Small intestine (tissue), 7 donors: ENCODE results near the gene LRRTM1. TPM values are rescaled to one million over a fixed set of nuclear protein-coding genes. Genes with fewer than 3 reads are reported as not detected.

Source experiments
- DNase-seq, 2 donors: peaks; one replicate each; pipeline versions ENCODE4 v3.0.0 to v3.0.0-alpha.2; 2013
- FAIRE-seq: peaks from 2 replicates; lab custom pipeline; 2012; peaks lifted over from hg19 to GRCh38; lab: Jason Lieb, UNC
- H3K27ac ChIP-seq, 3 donors: one replicate each; pipeline ENCODE4 v1.5.1; 2013; ENCODE audit warnings: low read length in 2 of 3, mild to moderate bottlenecking in 2 of 3, control low read depth in 1 of 3, inconsistent platforms in 1 of 3, low read depth in 1 of 3, moderate library complexity in 1 of 3
- H3K27me3 ChIP-seq, 3 donors: one replicate each; pipeline ENCODE4 v1.6.1; 2013; ENCODE audit warnings: low read length in 3 of 3, inconsistent platforms in 1 of 3; ENCODE audit not compliant: control insufficient read depth in 3 of 3, insufficient read depth in 3 of 3
- H3K36me3 ChIP-seq, 3 donors: one replicate each; pipeline ENCODE4 v1.6.1; 2013; ENCODE audit warnings: low read length in 3 of 3, inconsistent platforms in 1 of 3, low read depth in 1 of 3, mild to moderate bottlenecking in 1 of 3, moderate library complexity in 1 of 3; ENCODE audit not compliant: control insufficient read depth in 3 of 3, insufficient read depth in 2 of 3
- H3K4me1 ChIP-seq, 3 donors: one replicate each; pipeline ENCODE4 v1.6.1; 2013; ENCODE audit warnings: low read length in 2 of 3, inconsistent platforms in 1 of 3, low read depth in 1 of 3, mild to moderate bottlenecking in 1 of 3, moderate library complexity in 1 of 3; ENCODE audit not compliant: control insufficient read depth in 3 of 3, insufficient read depth in 2 of 3
- H3K4me3 ChIP-seq, 3 donors: one replicate each; pipeline ENCODE4 v1.5.1; 2013; ENCODE audit warnings: low read length in 3 of 3, control low read depth in 1 of 3, inconsistent platforms in 1 of 3, low read depth in 1 of 3, mild to moderate bottlenecking in 1 of 3, moderate library complexity in 1 of 3
- H3K9me3 ChIP-seq, 2 donors: one replicate each; pipeline ENCODE4 v1.6.1; 2013; ENCODE audit warnings: low read depth in 1 of 2, low read length in 1 of 2; ENCODE audit not compliant: control insufficient read depth in 2 of 2, insufficient read depth in 1 of 2
- WGBS, 3 donors: extraction: QIAGEN DNeasy Blood & Tissue Kit; methylation state at CpG; one replicate each; pipeline ENCODE4 v1.1.7; 2013; 5-methylcytosine and 5-hydroxymethylcytosine counted together
- polyA plus RNA-seq, 4 donors: library from polyadenylated mRNA; stranded (reverse) in 3 of 4; unstranded in 1 of 4; fragments of 200-250 nt in 3 of 4; fragments of 120-200 nt in 1 of 4; gene quantifications; one replicate each; pipeline versions ENCODE4 v1.2.1 to v1.2.3, GENCODE V29; 2013
- donor health status: healthy with polysubstance abuse.
- donor health status: control.
- donor health status: control.
- donor health status: Bipolar disorder and iron deficiency.
- donor health status: healthy.

Gene LRRTM1
- polyA plus RNA-seq, 4 donors, result 1.1 to 1.4 TPM; not detected in 2

DNA sequence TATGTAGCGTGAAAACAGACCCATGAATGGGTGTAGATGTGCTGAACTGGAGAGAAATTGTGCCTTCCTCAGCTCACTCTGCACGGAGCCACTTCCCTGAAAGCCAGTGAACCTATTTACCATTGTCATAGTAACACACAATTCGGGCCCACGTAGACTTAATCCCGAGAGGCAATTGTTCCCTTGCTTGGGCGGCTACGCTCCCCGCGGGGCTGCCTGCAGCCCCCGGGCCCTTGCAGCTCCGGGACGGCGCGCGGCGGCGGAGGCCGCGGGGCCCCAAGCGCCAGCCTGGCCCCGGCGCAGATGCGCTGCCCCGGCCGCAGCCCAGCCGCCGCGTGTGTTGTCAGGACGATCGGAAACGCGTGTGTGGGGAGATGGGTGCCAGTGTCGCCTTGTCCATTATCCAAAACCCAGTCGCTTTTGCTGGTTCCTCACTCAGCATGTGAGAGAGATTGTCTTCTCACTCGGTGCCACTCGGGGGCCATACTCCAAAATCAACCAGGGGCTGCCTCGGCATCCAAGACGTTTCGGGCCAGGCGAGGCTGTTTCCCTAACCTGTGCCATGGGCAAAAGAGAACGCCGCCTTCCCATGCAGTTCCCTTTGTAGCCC, 17.9 kb upstream of the LRRTM1 start:
- Histone ChIP-seq H3K27ac (no peak overlapping the region), H3K4me3 (no peak overlapping the region), H3K27me3 (peaks cover 4 to 30% (median 6%) of the 10 kb centered on the region in 3 donors), H3K36me3 (no peaks in the 10 kb centered on the region), H3K4me1 (no peaks in the 10 kb centered on the region), H3K9me3 (no peaks in the 10 kb centered on the region)
- FAIRE-seq, result no peak
- WGBS, 3 donors, result 13 to 14% (median 14%) methylated on average over 41 to 42 of the region's 42 CpGs
- peak in 1 of 2 donors; percentile 20 for DNase-seq

GRCh38 chr2:80312282-80312839, 7.8 kb upstream of the LRRTM1 start:
- H3K4me3 ChIP-seq, result no peak overlapping the region
- DNase-seq, result no peak
- no peak for FAIRE-seq
- H3K4me1 ChIP-seq, result no peaks in the 10 kb centered on the region
- no peaks in the 10 kb centered on the region for H3K36me3 ChIP-seq
- no peaks in the 10 kb centered on the region for H3K9me3 ChIP-seq
- no peaks in the 10 kb centered on the region for H3K27me3 ChIP-seq
- WGBS, 3 donors, result 86 to 89% (median 88%) methylated on average over 5 of the region's 5 CpGs
- H3K27ac ChIP-seq, result no peak overlapping the region

- Histone ChIP-seq H3K4me1 (no peaks in the 10 kb centered on the region), H3K36me3 (no peaks in the 10 kb centered on the region), H3K27me3 (peaks cover 0 to 4% (median 0%) of the 10 kb centered on the region in 3 donors), H3K4me3 (no peak overlapping the region), H3K9me3 (no peaks in the 10 kb centered on the region), H3K27ac (no peak overlapping the region)
- WGBS, 3 donors, result 33 to 35% (median 34%) methylated on average over 3 of the region's 3 CpGs
- FAIRE-seq (no peak), DNase-seq (peak in 1 of 2 donors; percentile 8)
Observed at GRCh38 chr2:80311304-80311703, 6.8 kb upstream of the LRRTM1 start.

GRCh38 chr2:80303006-80303908, 1.3 kb downstream of the LRRTM1 start:
- WGBS, 3 donors, result 4 to 7% (median 6%) methylated on average over 64 of the region's 64 CpGs
- H3K27ac ChIP-seq, result no peak overlapping the region
- FAIRE-seq (no peak), DNase-seq (peak in 1 of 2 donors; percentile 24)
- H3K4me1 ChIP-seq, result no peaks in the 10 kb centered on the region
- no peaks in the 10 kb centered on the region for H3K36me3 ChIP-seq
- peaks cover 13 to 68% (median 31%) of the 10 kb centered on the region in 3 donors for H3K27me3 ChIP-seq
- H3K4me3 ChIP-seq, result peak overlapping the region in 1 of 3 donors; percentile 39
- H3K9me3 ChIP-seq, result no peaks in the 10 kb centered on the region

GRCh38 chr2:80302314-80303005, 2.1 kb downstream of the LRRTM1 start:
- Histone ChIP-seq H3K4me3 (peak overlapping the region in 1 of 3 donors; percentile 39), H3K36me3 (no peaks in the 10 kb centered on the region), H3K27ac (no peak overlapping the region), H3K4me1 (no peaks in the 10 kb centered on the region), H3K27me3 (peaks cover 13 to 68% (median 31%) of the 10 kb centered on the region in 3 donors), H3K9me3 (no peaks in the 10 kb centered on the region)
- DNase-seq (peak in 1 of 2 donors; percentile 20), FAIRE-seq (no peak)
- WGBS, 3 donors, result 7 to 13% (median 13%) methylated on average over 50 of the region's 50 CpGs

- DNase-seq (no peak), FAIRE-seq (no peak)
- H3K4me1 ChIP-seq, result no peaks in the 10 kb centered on the region
- peaks cover 13 to 68% (median 31%) of the 10 kb centered on the region in 3 donors for H3K27me3 ChIP-seq
- H3K36me3 ChIP-seq, result no peaks in the 10 kb centered on the region
- no peak overlapping the region for H3K4me3 ChIP-seq
- H3K27ac ChIP-seq, result no peak overlapping the region
- WGBS, 3 donors, result 28 to 30% (median 29%) methylated on average over 12 of the region's 12 CpGs
- no peaks in the 10 kb centered on the region for H3K9me3 ChIP-seq
Observed at GRCh38 chr2:80302001-80302313, 2.6 kb downstream of the LRRTM1 start.

GRCh38 chr2:80300954-80301353, 3.6 kb downstream of the LRRTM1 start:
- WGBS, 3 donors, result 24 to 33% (median 26%) methylated on average over 1 of the region's 1 CpG
- H3K27ac ChIP-seq, result no peak overlapping the region
- no peaks in the 10 kb centered on the region for H3K36me3 ChIP-seq
- no peak for DNase-seq
- peaks cover 13 to 62% (median 31%) of the 10 kb centered on the region in 3 donors for H3K27me3 ChIP-seq
- FAIRE-seq, result no peak
- H3K9me3 ChIP-seq, result no peaks in the 10 kb centered on the region
- H3K4me3 ChIP-seq, result no peak overlapping the region
- no peaks in the 10 kb centered on the region for H3K4me1 ChIP-seq

DNA sequence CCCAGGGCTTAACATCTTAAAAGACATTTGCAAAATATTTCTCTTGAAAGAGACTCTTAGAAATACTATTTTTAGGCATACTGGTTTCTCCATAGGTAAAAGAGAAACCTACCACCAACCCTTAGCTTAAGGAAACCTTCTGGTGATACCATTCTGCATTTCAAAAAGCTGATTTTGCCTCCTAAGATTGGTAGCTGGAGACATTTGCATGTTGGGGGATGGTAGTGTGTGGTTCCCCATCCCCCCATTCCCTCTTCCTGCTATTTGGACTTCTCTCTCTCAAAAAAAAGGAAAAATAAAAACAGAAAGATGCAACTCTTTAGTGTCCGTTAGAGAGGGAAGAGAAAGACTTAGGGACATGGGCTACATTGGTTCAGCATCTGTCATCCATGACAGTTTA, 4.2 kb downstream of the LRRTM1 start:
- H3K36me3 ChIP-seq, result no peaks in the 10 kb centered on the region
- no peak overlapping the region for H3K27ac ChIP-seq
- H3K4me1 ChIP-seq, result no peaks in the 10 kb centered on the region
- H3K27me3 ChIP-seq, result peaks cover 13 to 56% (median 27%) of the 10 kb centered on the region in 3 donors
- FAIRE-seq (no peak), DNase-seq (no peak)
- H3K4me3 ChIP-seq, result no peak overlapping the region
- whole genome bisulfite sequencing, 3 donors, result 57 to 67% (median 57%) methylated on average over 1 of the region's 1 CpG
- H3K9me3 ChIP-seq, result no peaks in the 10 kb centered on the region
